ENCODE measurements around the gene NTM. TPM values are rescaled to one million over a fixed set of nuclear protein-coding genes. Genes with fewer than 3 reads are reported as not detected.
"Not testable (repeated sequence)": the region's sequence is repeated elsewhere in the genome, so short reads cannot be mapped to it uniquely, and the experiment has no call there.

NTM gene
- total RNA-seq, 2 experiments from 2014 or later = not detected

DNA sequence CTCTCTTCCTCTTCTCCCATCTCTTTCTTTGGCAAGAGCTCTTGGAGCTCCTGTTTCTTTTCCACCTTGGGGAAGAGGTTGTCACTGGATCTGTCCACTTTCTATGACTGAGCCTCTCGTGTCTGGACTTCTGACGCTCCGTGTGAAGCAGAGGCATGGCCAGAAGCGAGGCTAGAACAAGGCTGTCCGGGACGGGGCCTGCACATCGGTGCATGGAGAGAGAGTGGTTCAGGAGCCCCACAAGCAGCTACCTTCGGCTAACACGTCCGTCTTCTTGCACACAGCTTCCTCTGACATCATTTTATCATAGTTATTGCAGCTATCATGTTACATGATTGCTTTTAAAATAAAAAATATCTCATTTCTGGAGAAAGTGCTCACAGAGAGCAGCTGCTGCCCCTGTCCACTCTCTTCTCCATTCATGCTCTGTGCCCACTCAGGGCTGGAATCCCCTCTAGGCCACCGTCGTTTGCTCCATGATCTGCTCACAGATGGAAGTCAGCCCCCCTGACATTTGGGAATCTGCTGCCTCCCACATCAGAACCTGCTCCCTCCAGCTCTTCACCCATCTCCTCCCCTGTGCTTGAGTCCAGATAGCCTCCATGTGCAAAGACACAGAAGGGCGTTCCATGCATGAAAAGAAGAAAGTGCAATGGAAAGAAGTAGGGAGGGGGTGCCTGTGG is 308.4 kb downstream of the NTM start:
- intact Hi-C loops (cut with micrococcal nuclease) = no loop called here
- H3K4me1 Mint-ChIP-seq (ENCODE audit: low read depth) = no peaks in the 10 kb centered on the region
- H3K9me3 Mint-ChIP-seq = no peaks in the 10 kb centered on the region
- CTCF ChIA-PET = interaction anchor here (1.5 to 2.1 kb wide), 3 partner anchors 10 to 16 kb away, joined by 4 to 7 read pairs (median 7); no protein-coding TSS in a partner anchor
- H3K27ac Mint-ChIP-seq = no peak overlapping the region
- no peak overlapping the region for H3K4me3 Mint-ChIP-seq
- no peak for DNase-seq
- TF ChIP-seq, protein P1, sequence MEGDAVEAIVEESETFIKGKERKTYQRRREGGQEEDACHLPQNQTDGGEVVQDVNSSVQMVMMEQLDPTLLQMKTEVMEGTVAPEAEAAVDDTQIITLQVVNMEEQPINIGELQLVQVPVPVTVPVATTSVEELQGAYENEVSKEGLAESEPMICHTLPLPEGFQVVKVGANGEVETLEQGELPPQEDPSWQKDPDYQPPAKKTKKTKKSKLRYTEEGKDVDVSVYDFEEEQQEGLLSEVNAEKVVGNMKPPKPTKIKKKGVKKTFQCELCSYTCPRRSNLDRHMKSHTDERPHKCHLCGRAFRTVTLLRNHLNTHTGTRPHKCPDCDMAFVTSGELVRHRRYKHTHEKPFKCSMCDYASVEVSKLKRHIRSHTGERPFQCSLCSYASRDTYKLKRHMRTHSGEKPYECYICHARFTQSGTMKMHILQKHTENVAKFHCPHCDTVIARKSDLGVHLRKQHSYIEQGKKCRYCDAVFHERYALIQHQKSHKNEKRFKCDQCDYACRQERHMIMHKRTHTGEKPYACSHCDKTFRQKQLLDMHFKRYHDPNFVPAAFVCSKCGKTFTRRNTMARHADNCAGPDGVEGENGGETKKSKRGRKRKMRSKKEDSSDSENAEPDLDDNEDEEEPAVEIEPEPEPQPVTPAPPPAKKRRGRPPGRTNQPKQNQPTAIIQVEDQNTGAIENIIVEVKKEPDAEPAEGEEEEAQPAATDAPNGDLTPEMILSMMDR (IDR thresholded peaks at IDR 0.05) = no peak
- no peaks in the 10 kb centered on the region for H3K36me3 Mint-ChIP-seq (ENCODE audit: low read depth)
- POLR2A ChIA-PET = no interaction called here
- ATAC-seq = no peak
- H3K27me3 Mint-ChIP-seq = peaks cover 1% of the 10 kb centered on the region

- H3K4me1 Mint-ChIP-seq (ENCODE audit: low read depth); intact Hi-C loops (cut with micrococcal nuclease); H3K36me3 Mint-ChIP-seq (ENCODE audit: low read depth); H3K9me3 Mint-ChIP-seq; ATAC-seq; CTCF ChIA-PET; H3K4me3 Mint-ChIP-seq; H3K27me3 Mint-ChIP-seq; H3K27ac Mint-ChIP-seq; DNase-seq; POLR2A ChIA-PET: not testable (repeated sequence)
Observed at GRCh38 chr11:131680448-131680847, 310.0 kb downstream of the NTM start.

- no peaks in the 10 kb centered on the region for H3K36me3 Mint-ChIP-seq (ENCODE audit: low read depth)
- H3K27me3 Mint-ChIP-seq = peaks cover 4% of the 10 kb centered on the region
- H3K4me1 Mint-ChIP-seq (ENCODE audit: low read depth) = no peaks in the 10 kb centered on the region
- TF ChIP-seq, protein P1 (IDR thresholded peaks at IDR 0.05) = no peak
- POLR2A ChIA-PET = no interaction called here
- intact Hi-C loops (cut with micrococcal nuclease) = no loop called here
- ATAC-seq (no peak), DNase-seq (no peak)
- H3K27ac Mint-ChIP-seq = no peak overlapping the region
- CTCF ChIA-PET = interaction anchor here (1.3 kb wide), 1 partner anchor 8 kb away, joined by 3 read pairs; no protein-coding TSS in a partner anchor
- no peaks in the 10 kb centered on the region for H3K9me3 Mint-ChIP-seq
- H3K4me3 Mint-ChIP-seq = no peak overlapping the region
Observed at GRCh38 chr11:131681920-131682319, 311.5 kb downstream of the NTM start.

DNA sequence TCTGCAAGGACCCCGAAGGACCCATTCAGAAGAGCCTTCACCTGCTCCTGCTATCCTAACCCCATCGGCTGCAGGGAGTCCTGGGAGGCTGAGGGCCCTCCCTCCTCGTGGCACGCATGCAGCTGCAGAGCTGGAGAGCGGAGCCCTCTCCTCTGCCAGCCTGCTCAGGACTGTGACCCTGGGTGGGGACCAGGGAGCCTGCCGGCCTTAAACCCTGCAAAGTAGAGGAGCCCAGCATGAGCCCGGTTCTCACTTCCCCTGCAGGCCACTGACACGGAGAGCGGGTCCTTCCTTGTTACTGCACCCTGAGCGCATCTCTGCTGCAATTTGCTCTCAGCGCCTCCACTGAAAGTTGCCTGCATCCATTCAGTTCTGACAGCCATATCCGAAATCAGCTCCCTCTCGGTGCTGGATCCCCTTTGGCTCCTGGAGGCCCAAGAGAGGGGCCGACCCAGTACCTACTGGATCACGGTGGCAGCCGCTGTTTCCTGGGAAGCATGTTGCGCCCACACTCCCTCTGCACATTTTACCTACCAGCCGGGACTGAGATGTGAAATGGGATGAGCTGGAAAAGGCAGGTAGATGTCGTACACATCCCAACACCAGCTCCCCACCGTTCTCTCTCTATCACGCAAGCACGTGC is 312.1 kb downstream of the NTM start:
- no peak for ATAC-seq
- Mint-ChIP-seq H3K4me3 (no peak overlapping the region), H3K4me1 (ENCODE audit: low read depth) (no peaks in the 10 kb centered on the region), H3K27ac (no peak overlapping the region), H3K9me3 (no peaks in the 10 kb centered on the region), H3K36me3 (ENCODE audit: low read depth) (no peaks in the 10 kb centered on the region), H3K27me3 (peaks cover 4% of the 10 kb centered on the region)
- no peak for DNase-seq
- intact Hi-C loops (cut with micrococcal nuclease) = no loop called here
- ChIA-PET POLR2A (no interaction called here), CTCF (interaction anchor here (1.3 kb wide), 1 partner anchor 8 kb away, joined by 3 read pairs; no protein-coding TSS in a partner anchor)
- TF ChIP-seq, protein P1 (IDR thresholded peaks at IDR 0.05) = no peak

DNA sequence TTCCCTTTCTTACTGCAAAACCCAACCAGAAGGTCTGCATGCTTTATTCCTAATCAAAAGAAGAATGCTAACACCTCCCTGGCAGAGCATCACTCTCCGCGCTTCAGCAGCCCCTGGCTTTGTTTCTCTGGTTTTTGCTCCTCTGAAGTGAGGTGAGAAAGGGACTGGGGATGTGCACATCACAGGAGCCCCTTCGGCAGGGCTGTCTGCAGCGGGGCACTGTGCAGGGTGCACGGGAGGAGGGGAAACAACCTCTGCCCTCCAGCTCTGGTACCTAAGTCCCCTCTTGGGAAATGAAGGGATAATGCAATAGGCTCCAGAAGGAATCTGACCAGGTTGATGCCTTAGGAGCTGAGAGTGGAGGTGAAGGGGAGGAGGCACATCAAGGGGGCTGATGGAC is 312.7 kb downstream of the NTM start:
- CTCF ChIA-PET = no interaction called here
- Mint-ChIP-seq H3K27me3 (peaks cover 7% of the 10 kb centered on the region), H3K36me3 (ENCODE audit: low read depth) (no peaks in the 10 kb centered on the region), H3K4me3 (no peak overlapping the region), H3K27ac (no peak overlapping the region), H3K4me1 (ENCODE audit: low read depth) (no peaks in the 10 kb centered on the region), H3K9me3 (no peaks in the 10 kb centered on the region)
- TF ChIP-seq, protein P1 (IDR thresholded peaks at IDR 0.05) = no peak
- ATAC-seq (no peak), DNase-seq (no peak)
- POLR2A ChIA-PET = no interaction called here
- intact Hi-C loops (cut with micrococcal nuclease) = no loop called here
